ENCODE measurements around the gene GP1BA.

The GP1BA gene

DNA sequence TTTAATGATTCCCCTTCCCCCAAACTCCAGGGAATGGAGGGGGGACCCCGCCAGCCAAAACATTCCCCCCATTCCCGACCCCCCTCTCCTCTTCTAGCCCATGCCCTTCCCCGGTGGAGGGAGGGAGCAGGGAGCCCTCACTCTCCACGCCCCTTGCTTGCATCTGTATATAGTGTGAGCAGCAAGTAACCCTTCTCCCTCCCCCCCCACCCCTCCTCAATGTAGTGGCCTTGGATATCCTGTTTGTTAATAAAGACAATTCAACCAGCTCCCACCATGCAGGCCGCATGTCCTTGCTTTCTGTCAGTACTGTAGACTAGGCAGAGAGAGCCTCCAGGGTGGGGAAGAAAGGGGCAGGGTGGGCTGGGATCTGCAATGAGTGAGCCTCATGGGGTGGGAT lies 34.3 kb upstream of the GP1BA start:
- DNase-seq (ENCODE audit: extremely low spot score): no peak
- CTCF ChIA-PET: interaction anchor here (0.8 to 3.2 kb wide), 3 partner anchors 9 to 11 kb away, joined by 4 to 22 read pairs (median 12); no protein-coding TSS in a partner anchor
- TF ChIP-seq, protein P1, sequence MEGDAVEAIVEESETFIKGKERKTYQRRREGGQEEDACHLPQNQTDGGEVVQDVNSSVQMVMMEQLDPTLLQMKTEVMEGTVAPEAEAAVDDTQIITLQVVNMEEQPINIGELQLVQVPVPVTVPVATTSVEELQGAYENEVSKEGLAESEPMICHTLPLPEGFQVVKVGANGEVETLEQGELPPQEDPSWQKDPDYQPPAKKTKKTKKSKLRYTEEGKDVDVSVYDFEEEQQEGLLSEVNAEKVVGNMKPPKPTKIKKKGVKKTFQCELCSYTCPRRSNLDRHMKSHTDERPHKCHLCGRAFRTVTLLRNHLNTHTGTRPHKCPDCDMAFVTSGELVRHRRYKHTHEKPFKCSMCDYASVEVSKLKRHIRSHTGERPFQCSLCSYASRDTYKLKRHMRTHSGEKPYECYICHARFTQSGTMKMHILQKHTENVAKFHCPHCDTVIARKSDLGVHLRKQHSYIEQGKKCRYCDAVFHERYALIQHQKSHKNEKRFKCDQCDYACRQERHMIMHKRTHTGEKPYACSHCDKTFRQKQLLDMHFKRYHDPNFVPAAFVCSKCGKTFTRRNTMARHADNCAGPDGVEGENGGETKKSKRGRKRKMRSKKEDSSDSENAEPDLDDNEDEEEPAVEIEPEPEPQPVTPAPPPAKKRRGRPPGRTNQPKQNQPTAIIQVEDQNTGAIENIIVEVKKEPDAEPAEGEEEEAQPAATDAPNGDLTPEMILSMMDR (IDR thresholded peaks at IDR 0.05; ENCODE audit: control extremely low read depth, extremely low read depth, low read depth, missing control alignments): no peak
- POLR2A ChIA-PET: interaction anchor here (0.7 kb wide), 1 partner anchor 42 kb away, joined by 3 read pairs; the partner anchor contains the start of gene SLC25A11

DNA sequence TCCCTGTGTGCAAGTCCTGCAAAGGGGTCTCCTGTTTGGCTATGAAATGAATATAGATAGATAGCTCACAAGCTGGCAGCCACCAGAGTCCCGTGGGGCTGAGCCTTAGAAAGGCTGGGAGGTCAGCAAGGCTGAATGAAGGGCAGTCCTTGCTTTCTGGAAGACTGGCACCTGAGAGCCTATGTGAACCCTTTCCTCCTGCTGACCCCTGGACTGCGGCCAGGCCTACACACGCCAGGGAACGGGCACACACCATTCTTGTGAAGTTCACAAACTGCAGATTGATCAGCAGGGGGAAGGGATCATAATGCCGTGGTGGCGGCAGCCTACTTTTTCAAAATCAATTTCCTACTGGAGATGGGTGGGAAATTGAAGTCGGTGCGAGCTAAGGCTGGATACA lies 33.7 kb upstream of the GP1BA start:
- DNase-seq (ENCODE audit: extremely low spot score): no peak
- CTCF ChIA-PET: interaction anchor here (1.5 to 3.2 kb wide), 3 partner anchors 10 to 44 kb away, joined by 3 to 22 read pairs (median 12); no protein-coding TSS in a partner anchor
- TF ChIP-seq, protein P1 (IDR thresholded peaks at IDR 0.05; ENCODE audit: control extremely low read depth, extremely low read depth, low read depth, missing control alignments): no peak
- POLR2A ChIA-PET: no interaction called here

DNA sequence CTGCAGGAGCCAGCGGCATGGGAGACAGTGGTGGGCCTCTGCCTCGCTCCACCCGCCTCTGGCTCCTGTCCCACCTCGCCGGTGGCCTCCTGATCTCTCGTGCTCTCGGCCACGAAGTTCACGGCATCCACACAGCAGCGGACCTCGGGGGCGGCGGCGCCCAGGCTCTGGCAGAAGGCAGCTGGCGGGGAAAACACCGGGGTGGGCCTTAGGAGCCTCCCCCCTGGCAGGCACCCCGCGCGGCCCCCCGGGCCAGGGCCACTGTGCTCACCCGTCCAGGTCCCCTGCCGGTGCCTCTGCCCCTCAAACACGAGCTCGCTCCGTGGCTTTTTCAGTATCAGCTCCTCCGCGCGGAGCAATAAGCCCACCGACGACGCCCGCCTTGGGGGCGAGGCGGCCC lies 33.1 kb upstream of the GP1BA start:
- ChIA-PET POLR2A (interaction anchor here (0.6 to 1.1 kb wide), 2 partner anchors 41 to 370 kb away, joined by 3 to 6 read pairs; partner anchors contain the start of genes RNF167 and SLC25A11), CTCF (interaction anchor here (0.8 to 3.2 kb wide), 10 partner anchors 8 to 383 kb away, joined by 3 to 22 read pairs (median 5); partner anchors contain the start of genes GLTPD2 and RABEP1)
- TF ChIP-seq, protein P1 (IDR thresholded peaks at IDR 0.05; ENCODE audit: control extremely low read depth, extremely low read depth, low read depth, missing control alignments): no peak
- no peak for DNase-seq (ENCODE audit: extremely low spot score)

DNA sequence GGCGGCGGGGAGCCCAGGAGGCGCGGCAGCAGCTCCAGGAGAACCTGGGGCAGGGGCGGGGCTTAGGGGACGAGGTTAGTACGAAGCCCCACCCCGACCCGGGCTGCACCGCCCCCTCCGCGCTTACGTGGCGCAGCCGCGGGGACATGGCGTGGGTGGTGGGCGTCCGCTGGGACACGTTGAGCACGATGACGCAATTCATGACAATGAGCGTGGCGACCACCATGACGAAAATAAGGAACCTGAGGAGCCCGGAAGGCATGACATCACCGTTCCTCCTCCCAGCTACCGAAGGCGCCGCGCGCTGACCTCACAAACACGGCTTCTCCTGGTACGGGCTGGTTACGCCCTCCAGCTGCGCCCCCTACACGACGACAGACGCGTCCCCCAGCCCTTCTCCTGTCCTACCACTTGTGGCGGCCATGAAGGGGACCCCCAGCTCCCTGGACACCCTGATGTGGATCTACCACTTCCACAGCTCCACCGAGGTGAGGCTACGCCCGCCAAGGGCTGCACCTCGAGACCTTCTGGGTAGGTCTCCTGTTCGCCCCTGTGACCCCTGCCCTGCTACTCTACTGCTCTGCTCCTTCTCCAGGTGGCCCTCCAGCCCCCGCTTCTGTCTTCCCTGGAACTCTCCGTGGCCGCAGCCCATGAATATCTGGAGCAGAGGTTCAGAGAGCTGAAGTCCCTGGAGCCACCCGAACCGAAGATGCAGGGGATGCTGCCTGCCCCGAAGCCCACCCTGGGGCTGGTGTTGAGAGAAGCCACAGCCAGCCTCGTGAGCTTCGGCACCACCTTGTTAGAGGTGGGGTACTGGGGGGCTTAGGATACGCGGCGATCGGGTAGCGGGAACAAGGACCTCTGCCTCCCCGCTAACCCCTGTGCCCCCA lies 32.5 kb upstream of the GP1BA start, which contains the start of gene C17orf107:
TSS of gene C17orf107 (plus strand) at position 196 of the 890 bp plus-strand sequence. CDS start at position 423, 227 bp downstream.
- ChIA-PET POLR2A (interaction anchor here (0.6 to 1.1 kb wide), 3 partner anchors 40 to 371 kb away, joined by 3 to 6 read pairs (median 3); partner anchors contain the start of genes PLD2, RNF167 and SLC25A11), CTCF (interaction anchor here (0.8 to 3.2 kb wide), 11 partner anchors 9 to 382 kb away, joined by 3 to 22 read pairs (median 5); partner anchors contain the start of genes GLTPD2 and RABEP1)
- peak; percentile 93 for DNase-seq (ENCODE audit: extremely low spot score)
- TF ChIP-seq, protein P1 (IDR thresholded peaks at IDR 0.05; ENCODE audit: control extremely low read depth, extremely low read depth, low read depth, missing control alignments): no peak

DNA sequence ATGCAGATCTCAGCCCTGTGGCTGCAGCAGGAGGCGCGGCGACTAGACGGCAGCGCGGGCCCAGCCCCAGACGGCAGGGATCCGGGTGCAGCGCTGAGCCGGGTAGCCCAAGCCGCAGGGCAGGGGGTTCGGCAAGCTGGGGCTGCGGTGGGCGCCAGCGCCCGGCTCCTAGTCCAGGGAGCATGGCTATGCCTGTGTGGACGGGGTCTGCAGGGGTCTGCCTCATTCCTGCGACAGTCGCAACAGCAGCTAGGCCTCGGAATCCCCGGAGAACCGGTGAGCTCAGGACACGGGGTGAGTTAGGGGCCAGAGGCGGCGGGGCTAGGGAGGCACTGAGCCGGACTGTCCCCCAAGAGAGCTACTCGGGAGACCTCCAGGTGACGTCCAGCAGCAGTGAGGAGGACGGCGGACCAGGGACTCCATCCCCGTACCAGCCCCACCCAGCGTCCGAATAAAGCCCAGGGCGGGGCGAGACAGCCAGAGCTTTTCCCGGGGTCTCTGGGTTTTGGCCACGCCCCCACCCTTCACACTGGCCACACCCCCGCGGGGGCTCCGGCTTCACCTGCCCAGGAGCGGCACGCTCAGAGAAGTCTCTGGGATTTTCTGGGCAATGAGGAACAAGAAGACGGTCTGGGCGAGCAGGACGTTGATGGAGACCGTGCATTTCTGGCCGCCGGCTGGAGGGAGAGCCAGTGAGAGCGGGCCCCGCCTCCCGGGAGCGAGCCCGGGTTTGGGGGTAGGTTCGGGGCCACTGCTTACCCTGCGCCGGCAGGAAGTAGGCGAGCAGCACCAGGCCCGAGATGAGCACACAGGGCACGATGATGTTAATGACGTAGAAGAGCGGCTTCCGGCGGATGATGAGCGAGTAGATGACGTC lies 31.6 kb upstream of the GP1BA start:
- CTCF ChIA-PET: interaction anchor here (1.1 to 3.2 kb wide), 9 partner anchors 8 to 333 kb away, joined by 4 to 22 read pairs (median 5); partner anchors contain the start of gene GLTPD2
- POLR2A ChIA-PET: interaction anchor here (0.6 to 1.1 kb wide), 3 partner anchors 39 to 201 kb away, joined by 3 to 6 read pairs (median 4); partner anchors contain the start of genes PLD2, RNF167 and SLC25A11
- TF ChIP-seq, protein P1 (IDR thresholded peaks at IDR 0.05; ENCODE audit: control extremely low read depth, extremely low read depth, low read depth, missing control alignments): no peak
- DNase-seq (ENCODE audit: extremely low spot score): no peak
